Renal pelvis (tissue), 4 donors: ENCODE results near the gene SMURF2. TPM values are rescaled to one million over a fixed set of nuclear protein-coding genes. Genes with fewer than 3 reads are reported as not detected.
A peak's percentile ranks its signal among the peaks of the same experiment; 100 is the strongest.

ENCODE experiments used
- DNase-seq: peaks from one replicate; pipeline ENCODE4 v3.0.0-alpha.2; 2013
- polyA plus RNA-seq, 3 donors: library from polyadenylated mRNA; unstranded; fragments of 120-200 nt; gene quantifications; one replicate each; pipeline ENCODE4 v1.2.1, GENCODE V29; 2013; ENCODE audit not compliant: insufficient read length in 3 of 3

SMURF2 gene
- polyA plus RNA-seq, 3 donors: 28.4 to 35.6 (median 33.3) TPM

DNA sequence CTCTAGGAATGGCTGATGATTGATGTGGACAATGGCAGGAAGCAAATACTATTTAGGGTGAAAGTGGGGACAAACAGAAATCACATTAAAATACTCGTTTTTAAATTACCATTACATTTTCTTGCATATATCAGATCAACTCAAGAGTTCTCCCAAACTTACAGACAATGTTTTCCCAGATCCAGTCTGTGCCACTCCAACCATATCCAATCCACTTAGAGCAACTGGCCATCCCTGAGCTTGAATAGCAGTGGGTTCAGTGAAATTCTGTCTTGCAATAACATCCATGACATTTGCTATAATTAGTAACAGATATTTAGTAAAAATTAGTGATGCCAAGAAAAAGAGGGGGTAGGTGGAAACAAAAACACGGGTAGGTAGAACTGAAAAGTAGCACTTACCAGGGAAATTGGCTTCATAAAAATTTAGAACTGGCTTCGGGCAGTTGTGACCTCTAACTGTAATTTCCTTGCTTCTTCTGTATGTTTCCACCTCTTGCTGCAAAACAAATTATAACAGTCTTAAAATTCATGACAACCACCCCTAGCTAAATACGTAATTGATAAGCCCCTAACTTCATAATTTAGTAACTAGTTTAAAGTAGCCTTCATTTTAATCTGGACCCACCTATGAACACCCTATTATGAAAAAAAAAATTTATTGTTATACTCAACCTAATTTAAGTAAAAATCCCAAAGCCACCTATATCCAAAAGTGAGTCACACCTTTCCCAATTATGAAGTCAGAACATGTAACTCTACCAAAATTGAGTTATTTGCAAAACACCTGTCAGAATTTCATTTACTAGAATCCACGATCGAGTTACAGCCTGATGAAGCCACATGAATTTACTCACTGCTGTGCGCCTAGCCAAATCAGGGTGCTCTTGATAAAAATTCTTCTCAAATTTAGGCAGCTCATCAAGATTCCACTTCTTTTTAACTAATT lies 158.0 kb downstream of the SMURF2 start:
- DNase-seq: no peak

DNA sequence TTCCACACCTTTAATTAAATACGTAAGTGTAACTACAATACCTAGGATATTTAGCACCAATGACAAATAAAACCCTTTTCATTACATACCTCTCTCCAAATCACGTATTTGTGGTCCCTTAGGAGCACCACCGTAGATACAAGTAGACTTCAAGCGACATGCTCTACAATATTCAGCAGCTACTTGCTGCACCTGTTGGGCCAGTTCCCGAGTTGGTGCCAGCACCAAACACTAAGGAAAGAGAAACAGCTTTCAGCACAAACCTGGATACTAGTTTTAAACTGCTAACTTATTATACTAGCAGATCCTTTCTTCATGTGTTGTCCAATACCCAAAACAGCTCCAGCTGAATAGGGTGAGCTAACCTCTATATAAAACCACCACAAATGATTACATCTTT lies 158.8 kb downstream of the SMURF2 start:
- no peak for DNase-seq

DNA sequence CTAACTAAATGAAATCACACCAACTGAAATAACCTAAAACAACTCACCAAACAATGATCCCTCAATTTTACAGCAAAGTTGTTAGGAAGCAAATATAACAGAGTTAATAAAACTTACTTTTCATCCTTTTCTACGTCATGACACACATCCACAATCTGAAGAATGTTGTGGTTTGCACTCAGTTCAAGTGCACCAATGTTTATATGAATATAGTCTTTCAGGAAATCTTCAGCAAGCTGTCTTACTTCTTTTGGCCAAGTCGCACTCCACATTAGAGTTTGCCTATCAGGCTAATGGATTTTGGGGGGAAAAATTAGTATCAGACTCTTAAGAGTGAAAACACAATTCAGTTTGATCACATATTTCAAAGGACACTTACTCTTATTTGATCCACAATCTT lies 159.3 kb downstream of the SMURF2 start:
- no peak for DNase-seq

DNA sequence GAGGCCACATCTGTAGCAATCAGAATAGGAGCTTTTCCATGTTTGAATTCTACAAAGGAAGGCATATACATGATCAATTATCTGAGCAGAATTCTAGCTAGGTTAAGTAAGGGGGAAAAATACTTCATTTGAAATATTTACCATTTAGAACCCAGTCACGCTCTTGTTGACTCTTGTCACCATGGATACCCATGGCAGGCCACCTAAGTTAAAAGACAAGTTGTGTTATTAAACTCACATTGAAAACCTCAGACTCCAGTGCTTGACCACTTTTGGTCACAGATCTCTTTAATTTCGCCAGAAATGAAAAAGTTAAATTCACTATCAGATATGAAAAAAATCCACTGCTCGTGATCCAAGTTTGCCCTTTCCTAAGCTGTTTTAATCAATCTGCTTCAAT lies 160.1 kb downstream of the SMURF2 start:
- DNase-seq: no peak

DNA sequence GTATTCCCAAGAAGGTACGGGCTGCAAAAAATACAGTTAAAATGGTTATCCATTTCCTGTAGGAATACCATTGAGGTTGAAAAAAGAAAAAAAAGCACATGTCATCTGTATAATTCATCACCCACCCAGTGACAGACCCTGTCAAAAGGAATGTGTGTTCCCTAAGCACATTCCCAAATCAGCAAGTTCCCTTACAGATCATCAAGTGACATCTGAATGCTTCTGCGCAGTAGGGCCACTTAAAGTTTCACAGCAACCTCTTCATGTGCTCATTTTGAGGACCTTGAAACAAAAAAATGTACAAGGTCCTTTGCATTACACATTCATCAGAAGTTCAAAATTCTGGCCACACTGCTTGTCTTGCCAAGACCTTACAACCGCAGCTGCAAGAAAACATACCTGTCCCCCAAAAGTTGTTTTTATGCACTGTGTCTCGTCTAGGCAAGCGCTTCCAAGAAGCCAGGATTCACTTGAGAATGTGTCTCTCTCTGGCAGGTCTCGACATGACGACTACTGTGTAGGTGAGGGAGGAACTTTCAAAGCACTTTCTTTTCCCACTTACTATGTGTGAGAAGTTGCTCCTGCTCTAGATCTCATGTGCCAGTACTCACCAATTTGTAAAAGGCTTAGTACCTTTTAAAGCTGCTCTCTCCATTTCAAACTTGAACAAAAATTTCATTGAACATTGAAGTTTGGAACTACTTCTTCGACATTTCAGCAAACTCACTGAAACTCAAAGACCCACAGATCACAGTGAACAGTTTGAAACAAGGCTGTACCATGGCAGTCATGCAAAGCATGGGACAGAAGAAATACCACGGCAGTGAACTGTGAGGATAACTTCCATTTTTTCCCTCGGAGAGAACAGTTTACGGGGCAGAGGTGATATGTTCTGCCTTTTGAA lies 161.0 kb downstream of the SMURF2 start:
- no peak for DNase-seq

DNA sequence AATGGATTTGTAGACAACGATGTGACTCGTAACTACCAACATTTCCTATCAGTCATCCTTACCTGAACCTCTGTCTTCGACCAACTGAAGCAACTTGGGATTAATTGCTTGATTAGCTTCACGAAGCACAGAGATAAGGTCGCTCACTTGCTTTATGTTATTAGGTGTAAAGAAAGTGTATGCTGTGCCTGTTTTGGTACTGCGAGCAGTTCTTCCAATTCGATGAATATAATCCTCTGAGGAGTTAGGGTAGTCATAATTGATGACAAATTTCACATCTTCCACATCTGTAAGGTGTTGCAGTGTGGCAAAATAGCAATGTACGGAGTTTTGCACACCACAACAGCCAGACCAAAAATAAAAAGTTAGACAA lies 161.6 kb downstream of the SMURF2 start:
- DNase-seq: no peak

DNA sequence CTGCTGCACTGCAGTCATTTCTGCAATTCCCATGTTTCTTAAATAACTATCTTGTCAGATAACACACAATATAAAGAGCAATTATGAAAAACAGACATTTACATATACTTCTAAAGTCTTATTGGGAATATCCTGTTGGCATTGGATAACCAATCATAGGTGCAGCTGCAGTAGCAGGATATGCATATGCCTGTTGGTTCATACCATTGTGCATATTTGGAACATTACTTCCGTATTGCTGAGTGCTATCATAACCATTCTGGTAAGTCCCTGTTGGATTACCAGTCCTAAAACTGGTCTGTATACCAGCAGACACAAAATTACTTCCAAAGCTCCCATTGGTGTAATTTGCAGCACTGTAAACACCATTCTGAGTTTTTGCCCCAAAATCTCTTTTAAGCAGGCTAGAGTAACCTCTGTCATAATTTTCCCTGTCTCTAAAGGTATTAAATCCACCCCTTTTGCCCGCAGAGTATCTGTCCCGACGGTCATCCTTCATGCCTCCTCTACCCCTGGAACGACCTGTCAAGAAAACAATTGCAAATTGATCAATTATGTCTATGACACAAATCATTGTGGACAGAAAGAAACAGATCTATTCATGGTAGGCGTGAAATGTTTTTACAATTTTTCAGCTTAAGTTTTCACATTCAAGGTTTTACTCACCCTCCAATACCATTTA lies 162.2 kb downstream of the SMURF2 start:
- no peak for DNase-seq

DNA sequence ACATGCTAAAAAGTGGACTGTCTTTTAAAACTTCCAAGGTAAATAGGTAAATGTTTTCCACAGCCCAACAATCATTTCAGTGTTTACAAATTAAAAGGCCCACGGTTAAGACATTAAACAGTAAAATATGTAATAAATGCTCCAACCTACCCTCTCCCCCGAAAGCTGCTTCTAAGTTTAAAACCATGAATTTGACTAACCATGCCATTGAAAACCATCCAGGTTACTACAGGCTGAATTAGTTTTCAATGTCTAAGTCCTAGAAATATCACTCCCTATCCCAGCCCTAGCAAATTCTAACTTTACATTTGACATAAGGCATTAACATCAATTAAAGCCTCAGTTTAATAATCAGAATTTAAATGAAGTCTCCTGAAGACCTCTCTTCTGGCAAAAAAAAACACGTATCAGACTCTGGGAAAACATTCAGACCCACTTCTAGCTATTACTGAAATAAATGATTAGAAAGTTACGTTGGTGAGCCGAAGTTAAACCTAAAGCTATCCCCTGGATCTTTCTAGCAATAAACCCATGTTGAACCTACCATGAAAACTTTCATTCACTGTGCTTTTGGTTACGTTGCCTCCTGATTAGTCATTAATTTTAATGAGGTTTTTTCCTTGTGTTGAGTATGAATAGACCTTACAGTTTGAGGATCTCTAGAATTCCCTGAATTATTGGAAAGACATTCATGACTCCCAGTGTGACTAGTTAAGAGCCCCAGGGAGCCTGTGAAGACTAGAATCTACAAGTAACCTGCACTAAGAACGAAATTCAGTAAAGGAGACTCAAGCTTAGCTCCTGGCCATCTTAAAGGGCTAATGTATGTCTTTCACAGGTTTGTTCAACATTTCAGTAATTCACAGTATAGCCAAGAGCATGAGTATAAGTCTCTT lies 163.6 kb downstream of the SMURF2 start:
- DNase-seq: no peak

DNA sequence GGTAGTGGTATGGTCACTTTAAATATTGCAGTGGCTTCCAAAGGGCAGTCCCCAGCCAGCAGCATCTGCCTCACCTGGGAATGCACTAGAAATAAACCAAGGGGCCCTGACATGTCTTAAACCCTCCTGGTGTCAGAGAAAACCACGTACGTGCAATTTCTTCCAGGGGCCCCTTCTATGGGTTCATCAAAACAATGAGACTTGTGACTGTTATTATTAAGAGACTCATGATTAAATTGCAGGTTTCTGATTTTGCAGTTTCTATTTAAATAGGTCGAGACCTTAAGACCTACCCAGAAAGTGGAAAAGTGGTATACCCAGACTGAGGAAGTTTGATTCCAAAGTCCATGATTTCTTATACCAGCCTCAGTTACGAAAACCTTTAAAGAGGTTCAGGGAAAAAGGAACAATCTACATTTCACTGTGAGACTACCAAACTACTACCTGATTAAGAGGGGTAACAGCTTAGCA lies 164.5 kb downstream of the SMURF2 start:
- no peak for DNase-seq

DNA sequence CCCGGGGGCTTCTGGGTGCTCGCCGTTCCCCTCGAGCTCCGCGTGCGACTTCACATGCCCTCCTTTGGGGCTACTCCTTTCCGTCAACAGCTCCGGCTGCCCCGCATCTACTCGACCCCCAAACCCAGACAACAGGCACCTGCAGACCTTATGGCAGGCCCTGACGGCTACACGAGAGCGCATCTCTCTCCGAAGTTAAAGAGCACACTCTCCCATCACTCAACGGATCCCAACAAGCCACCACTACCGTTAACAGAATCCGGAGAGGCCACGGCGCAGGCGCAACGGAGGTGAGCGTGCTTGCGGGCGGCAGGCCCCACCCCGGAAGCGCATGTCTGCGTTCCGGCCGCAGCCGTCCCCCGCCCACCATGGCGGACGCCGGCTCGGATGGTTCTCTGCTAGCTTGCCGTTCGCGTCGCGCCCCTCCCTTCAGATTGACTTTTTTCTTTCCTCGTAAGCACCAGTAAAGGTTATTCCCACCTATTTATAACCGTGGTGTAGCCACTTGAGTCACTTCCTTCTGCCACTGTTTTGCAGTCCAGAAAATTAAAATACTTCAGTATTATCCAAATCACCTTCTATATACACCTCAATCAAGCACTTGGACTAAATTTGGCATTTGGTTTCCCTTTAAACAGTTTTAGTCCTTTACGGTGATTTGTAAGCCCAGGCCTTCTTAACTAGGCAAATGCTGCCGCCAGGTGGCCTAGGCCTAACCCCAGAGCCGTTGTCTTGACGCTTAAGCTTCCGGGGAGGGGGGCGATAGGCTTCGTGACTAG lies 165.1 kb downstream of the SMURF2 start, which contains the start of gene POLG2:
Gene POLG2 (minus strand): TSS at position 269 of the 779 bp plus-strand sequence. CDS start 86 bp downstream, at position 183.
- peak; percentile 90 for DNase-seq

DNA sequence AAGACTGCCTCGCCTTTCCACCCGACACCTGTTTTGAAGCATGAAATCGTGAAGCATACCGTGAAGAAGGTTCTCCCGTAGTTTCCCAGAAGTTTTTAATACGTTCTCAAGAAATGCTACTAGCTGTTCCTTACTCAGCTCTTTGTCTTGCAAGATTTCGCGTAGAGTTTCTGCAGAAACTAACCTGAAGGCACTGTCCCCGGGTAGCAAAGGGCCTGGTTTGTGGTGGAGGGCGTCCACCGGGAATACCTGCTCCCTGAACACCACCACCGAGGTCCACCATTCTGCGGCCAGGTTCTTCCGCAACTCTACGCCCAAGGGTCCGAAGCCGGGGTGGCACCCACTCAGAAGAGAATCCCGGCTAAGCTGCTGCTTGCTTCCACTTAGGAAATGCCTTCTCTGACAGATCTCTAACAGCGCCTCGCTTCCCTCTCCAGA lies 165.7 kb downstream of the SMURF2 start:
- DNase-seq: no peak

Other genes starting within 250 kb of the SMURF2 start
- 1 to 10 TPM; 2.0 to 2.9 (median 2.6) TPM for gene MILR1, start 213.2 kb downstream of the SMURF2 start, polyA plus RNA-seq
- 10 to 100 TPM; 22.9 to 46.5 (median 43.3) TPM for gene POLG2, start 165.3 kb downstream of the SMURF2 start, polyA plus RNA-seq
- gene DDX5, start 156.0 kb downstream of the SMURF2 start, polyA plus RNA-seq: 100 to 1,000 TPM; 749 to 832 (median 771) TPM
- 100 to 1,000 TPM in 2 of 3 donors, 10 to 100 TPM in 1; 78.0 to 166 (median 152) TPM for gene CEP95, start 155.3 kb downstream of the SMURF2 start, polyA plus RNA-seq